WTC11 (cell line): Measurements from ENCODE around the gene NINL. TPM values are rescaled to one million over a fixed set of nuclear protein-coding genes. Genes with fewer than 3 reads are reported as not detected.
"Not testable (repeated sequence)": the region's sequence is repeated elsewhere in the genome, so short reads cannot be mapped to it uniquely, and the experiment has no call there.

Source experiments
- ATAC-seq: fragments of 200-7000 bp; cut with Tn5 transposase; 2 replicates; pipeline ENCODE4 v1.10.0; 2021; ENCODE audit warnings: mild to moderate bottlenecking, moderate library complexity
- CTCF ChIA-PET: fragments of 300-600 bp; sonication (Branson Sonifier 250); formaldehyde crosslinking; loops from one replicate; lab custom pipeline; 2021; ENCODE audit warnings: antibody characterized with exemption; lab: Charles Lee
- POLR2A ChIA-PET: fragments of 350-600 bp; sonication (Branson Sonifier 250); formaldehyde crosslinking; loops from one replicate; lab custom pipeline; 2021; ENCODE audit warnings: antibody characterized with exemption; lab: Charles Lee
- DNase-seq: peaks from one replicate; pipeline ENCODE4 v3.0.0; 2021; ENCODE audit warnings: low spot score
- H3K27ac Mint-ChIP-seq: 2 replicates; pipeline ENCODE4 v1.8.0; 2021; ENCODE audit warnings: mixed read lengths
- H3K27me3 Mint-ChIP-seq: 2 replicates; pipeline ENCODE4 v1.8.0; 2021; ENCODE audit warnings: low read depth, mild to moderate bottlenecking, moderate library complexity, mixed read lengths
- H3K36me3 Mint-ChIP-seq: 2 replicates; pipeline ENCODE4 v1.8.0; 2021; ENCODE audit warnings: mixed read lengths
- H3K4me1 Mint-ChIP-seq: 2 replicates; pipeline ENCODE4 v1.8.0; 2022; ENCODE audit warnings: mixed read lengths
- H3K4me3 Mint-ChIP-seq: 2 replicates; pipeline ENCODE4 v1.8.0; 2021; ENCODE audit warnings: mild to moderate bottlenecking, moderate library complexity, mixed read lengths
- H3K9me3 Mint-ChIP-seq: 2 replicates; pipeline ENCODE4 v1.8.0; 2021; ENCODE audit warnings: mixed read lengths
- ATF1 ChIP-seq: sonication (generic); formaldehyde crosslinking; IDR thresholded peaks from 2 replicates; pipeline ENCODE4 v1.8.1; 2023; ENCODE audit warnings: mild to moderate bottlenecking, moderate library complexity, missing genetic modification reagents
- EMX1 ChIP-seq: fragments of 250-450 bp; sonication (Bioruptor Pico); IDR thresholded peaks from 2 replicates; pipeline ENCODE4 v1.8.0; 2021; ENCODE audit warnings: mild to moderate bottlenecking
- ESRRA ChIP-seq: sonication (generic); formaldehyde crosslinking; IDR thresholded peaks from 2 replicates; pipeline ENCODE4 v1.8.1; 2022; ENCODE audit warnings: mild to moderate bottlenecking, missing genetic modification reagents, borderline replicate concordance
- FOXK1 ChIP-seq: sonication (generic); formaldehyde crosslinking; IDR thresholded peaks from 2 replicates; pipeline ENCODE4 v1.8.0; 2022; ENCODE audit warnings: mild to moderate bottlenecking, moderate library complexity, missing genetic modification reagents
- GTF2I ChIP-seq: fragments of 250-450 bp; sonication (Bioruptor Pico); conservative IDR thresholded peaks from 2 replicates; pipeline ENCODE4 v1.4.0; 2021; ENCODE audit warnings: mild to moderate bottlenecking
- HMGA2 ChIP-seq: fragments of 250-450 bp; sonication (Bioruptor Pico); IDR thresholded peaks from 2 replicates; pipeline ENCODE4 v1.4.0; 2021; ENCODE audit warnings: mild to moderate bottlenecking, moderate library complexity
- IRF2 ChIP-seq: sonication (generic); formaldehyde crosslinking; IDR thresholded peaks from 2 replicates; pipeline ENCODE4 v1.8.0; 2022; ENCODE audit warnings: low read depth, missing genetic modification reagents, borderline replicate concordance
- NFYB ChIP-seq: sonication (generic); formaldehyde crosslinking; conservative IDR thresholded peaks from 2 replicates; pipeline ENCODE4 v1.8.0; 2022; ENCODE audit warnings: low read depth, missing genetic modification reagents
- NR1H2 ChIP-seq: sonication (generic); formaldehyde crosslinking; IDR thresholded peaks from 2 replicates; pipeline ENCODE4 v1.9.0; 2021; ENCODE audit warnings: mild to moderate bottlenecking, moderate library complexity, missing genetic modification reagents
- PRDM15 ChIP-seq: sonication (generic); formaldehyde crosslinking; IDR thresholded peaks from 2 replicates; pipeline ENCODE4 v1.8.0; 2022; ENCODE audit warnings: missing genetic modification reagents
- ZMAT4 ChIP-seq: fragments of 250-450 bp; sonication (Bioruptor Pico); IDR thresholded peaks from 2 replicates; pipeline ENCODE4 v1.9.0; 2021; ENCODE audit warnings: mild to moderate bottlenecking
- ZNF138 ChIP-seq: sonication (generic); formaldehyde crosslinking; conservative IDR thresholded peaks from 2 replicates; pipeline ENCODE4 v1.8.1; 2022; ENCODE audit warnings: mild to moderate bottlenecking, moderate library complexity, missing genetic modification reagents
- total RNA-seq: library from RNA; stranded (reverse); gene quantifications from 3 replicates; pipeline ENCODE4 v1.2.3, GENCODE V29; 2021
- TF ChIP-seq, protein P1 (sequence below): sonication (generic); formaldehyde crosslinking; IDR thresholded peaks from 2 replicates; pipeline ENCODE4 v1.8.1; 2023; ENCODE audit warnings: mild to moderate bottlenecking, missing genetic modification reagents
- TF ChIP-seq, protein P2 (sequence below): sonication (generic); formaldehyde crosslinking; conservative IDR thresholded peaks from 2 replicates; pipeline ENCODE4 v1.8.1; 2022; ENCODE audit warnings: mild to moderate bottlenecking, missing genetic modification reagents
- TF ChIP-seq, protein P3 (sequence below): fragments of 250-450 bp; sonication (Bioruptor Pico); conservative IDR thresholded peaks from 2 replicates; pipeline ENCODE4 v1.9.0; 2021; ENCODE audit warnings: mild to moderate bottlenecking
- TF ChIP-seq, protein P4 (sequence below): sonication (generic); formaldehyde crosslinking; IDR thresholded peaks from 2 replicates; pipeline ENCODE4 v1.8.0; 2022; ENCODE audit warnings: mild to moderate bottlenecking, missing genetic modification reagents

Gene NINL
- total RNA-seq, 1 experiment from 2014 or later: 36.0 TPM

- CTCF ChIA-PET: interaction anchor here (1.0 kb wide), 1 partner anchor 122 kb away, joined by 3 read pairs; no protein-coding TSS in a partner anchor
- H3K36me3 Mint-ChIP-seq: no peaks in the 10 kb centered on the region
- no peaks in the 10 kb centered on the region; the same call in 1 of the 2 replicates for H3K9me3 Mint-ChIP-seq
- no peaks in the 10 kb centered on the region for H3K4me1 Mint-ChIP-seq
- no peaks in the 10 kb centered on the region for H3K27me3 Mint-ChIP-seq
- DNase-seq (no peak), ATAC-seq (no peak)
- no peak overlapping the region for H3K4me3 Mint-ChIP-seq
- POLR2A ChIA-PET: no interaction called here
- TF ChIP-seq, protein P1, sequence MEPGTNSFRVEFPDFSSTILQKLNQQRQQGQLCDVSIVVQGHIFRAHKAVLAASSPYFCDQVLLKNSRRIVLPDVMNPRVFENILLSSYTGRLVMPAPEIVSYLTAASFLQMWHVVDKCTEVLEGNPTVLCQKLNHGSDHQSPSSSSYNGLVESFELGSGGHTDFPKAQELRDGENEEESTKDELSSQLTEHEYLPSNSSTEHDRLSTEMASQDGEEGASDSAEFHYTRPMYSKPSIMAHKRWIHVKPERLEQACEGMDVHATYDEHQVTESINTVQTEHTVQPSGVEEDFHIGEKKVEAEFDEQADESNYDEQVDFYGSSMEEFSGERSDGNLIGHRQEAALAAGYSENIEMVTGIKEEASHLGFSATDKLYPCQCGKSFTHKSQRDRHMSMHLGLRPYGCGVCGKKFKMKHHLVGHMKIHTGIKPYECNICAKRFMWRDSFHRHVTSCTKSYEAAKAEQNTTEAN (CRISPR knock-in tag): no peak
- TF ChIP-seq ZMAT4 (CRISPR knock-in tag): no peak
- TF ChIP-seq FOXK1 (CRISPR knock-in tag): no peak
- no peak for TF ChIP-seq IRF2
- no peak for TF ChIP-seq ZNF138 (CRISPR knock-in tag)
- H3K27ac Mint-ChIP-seq: no peak overlapping the region
These were observed 7.0 kb upstream of the NINL start for GRCh38 chr20:25592135-25592852.

DNA sequence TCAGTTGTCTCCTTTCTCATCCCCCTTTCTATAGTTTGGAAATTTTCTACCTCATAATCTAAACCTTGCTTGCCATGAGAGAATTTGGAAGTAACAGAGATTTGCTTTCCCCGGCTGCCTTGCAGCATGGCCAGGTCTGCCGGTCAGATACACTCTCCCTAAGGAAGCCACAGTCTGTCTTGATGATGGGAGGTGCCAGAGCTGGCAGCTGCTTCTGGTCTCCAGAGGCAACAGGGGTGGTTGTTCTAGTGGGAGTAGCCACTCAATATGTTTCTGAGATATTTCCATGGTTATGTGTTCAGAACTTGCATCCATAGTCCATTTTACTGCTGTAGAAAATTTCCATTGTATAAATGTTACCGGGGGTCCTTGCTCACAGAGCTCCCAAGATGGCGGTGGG, 5.4 kb upstream of the NINL start:
- H3K4me1 Mint-ChIP-seq, H3K9me3 Mint-ChIP-seq, POLR2A ChIA-PET, ATAC-seq, H3K27me3 Mint-ChIP-seq, H3K27ac Mint-ChIP-seq, CTCF ChIA-PET, H3K4me3 Mint-ChIP-seq, H3K36me3 Mint-ChIP-seq, DNase-seq: not testable (repeated sequence)

DNA sequence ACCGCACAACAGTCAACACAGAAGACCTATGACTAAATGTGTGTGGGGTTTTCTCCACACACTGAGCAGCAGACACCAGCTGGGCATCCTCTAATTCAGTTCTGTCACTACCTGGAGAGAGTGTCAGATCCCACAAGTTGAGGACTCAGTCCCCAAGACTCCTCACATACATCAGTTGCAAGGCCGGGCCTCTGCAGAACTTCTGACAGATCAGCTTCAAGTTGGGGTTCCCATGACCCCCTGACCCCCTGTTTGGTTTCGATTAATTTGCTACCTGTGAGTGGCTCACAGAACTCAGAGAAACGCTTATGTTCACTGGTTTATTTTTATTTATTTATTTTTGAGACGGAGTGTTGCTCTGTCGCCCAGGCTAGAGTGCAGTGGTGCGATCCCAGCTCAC, 3.2 kb upstream of the NINL start:
- DNase-seq: no peak
- H3K27ac Mint-ChIP-seq: no peak overlapping the region
- CTCF ChIA-PET: no interaction called here
- no peaks in the 10 kb centered on the region; the same call in 1 of the 2 replicates for H3K9me3 Mint-ChIP-seq
- ATAC-seq: no peak
- no peaks in the 10 kb centered on the region; the same call in none of the 2 replicates for H3K27me3 Mint-ChIP-seq
- H3K4me3 Mint-ChIP-seq: no peak overlapping the region
- TF ChIP-seq HMGA2 (CRISPR knock-in tag): no peak
- no peak for TF ChIP-seq NFYB (CRISPR knock-in tag)
- TF ChIP-seq EMX1 (CRISPR knock-in tag): no peak
- no peak for TF ChIP-seq GTF2I (CRISPR knock-in tag)
- TF ChIP-seq PRDM15 (CRISPR knock-in tag): no peak
- no peak for TF ChIP-seq ESRRA (CRISPR knock-in tag)
- TF ChIP-seq, protein P2, sequence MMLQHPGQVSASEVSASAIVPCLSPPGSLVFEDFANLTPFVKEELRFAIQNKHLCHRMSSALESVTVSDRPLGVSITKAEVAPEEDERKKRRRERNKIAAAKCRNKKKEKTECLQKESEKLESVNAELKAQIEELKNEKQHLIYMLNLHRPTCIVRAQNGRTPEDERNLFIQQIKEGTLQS: no peak
- no peak for TF ChIP-seq NR1H2 (CRISPR knock-in tag)
- TF ChIP-seq, protein P3, sequence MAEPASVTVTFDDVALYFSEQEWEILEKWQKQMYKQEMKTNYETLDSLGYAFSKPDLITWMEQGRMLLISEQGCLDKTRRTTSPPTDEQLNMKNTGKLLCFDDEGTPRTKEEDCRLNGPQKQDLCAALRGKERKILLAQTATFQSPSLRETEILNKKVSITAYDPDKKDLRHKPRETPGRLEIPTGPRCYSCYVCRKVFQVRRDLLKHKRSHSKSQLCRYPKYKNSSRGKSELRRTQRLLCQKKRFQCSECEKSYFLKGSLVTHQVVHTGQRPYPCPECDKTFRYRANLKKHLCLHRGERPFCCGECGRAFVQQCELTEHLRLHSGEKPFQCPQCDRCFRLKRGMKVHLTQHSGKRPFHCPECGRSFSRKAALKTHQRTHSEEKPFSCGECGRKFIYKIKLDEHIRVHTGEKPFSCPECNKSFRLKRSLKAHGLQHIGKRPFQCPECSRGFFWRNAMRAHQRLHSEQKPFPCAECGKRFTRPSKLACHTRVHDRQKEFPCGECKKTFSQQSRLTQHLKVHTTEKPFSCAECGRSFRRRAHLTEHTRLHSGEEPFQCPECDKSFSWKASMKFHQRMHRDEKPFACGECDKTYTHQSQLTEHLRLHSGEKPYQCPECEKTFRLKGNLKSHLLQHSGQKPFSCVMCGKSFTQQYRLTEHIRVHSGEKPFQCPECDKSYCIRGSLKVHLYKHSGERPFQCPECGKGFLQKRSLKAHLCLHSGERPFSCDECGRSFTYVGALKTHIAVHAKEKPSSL: no peak
- no peak for TF ChIP-seq ATF1
- TF ChIP-seq, protein P4, sequence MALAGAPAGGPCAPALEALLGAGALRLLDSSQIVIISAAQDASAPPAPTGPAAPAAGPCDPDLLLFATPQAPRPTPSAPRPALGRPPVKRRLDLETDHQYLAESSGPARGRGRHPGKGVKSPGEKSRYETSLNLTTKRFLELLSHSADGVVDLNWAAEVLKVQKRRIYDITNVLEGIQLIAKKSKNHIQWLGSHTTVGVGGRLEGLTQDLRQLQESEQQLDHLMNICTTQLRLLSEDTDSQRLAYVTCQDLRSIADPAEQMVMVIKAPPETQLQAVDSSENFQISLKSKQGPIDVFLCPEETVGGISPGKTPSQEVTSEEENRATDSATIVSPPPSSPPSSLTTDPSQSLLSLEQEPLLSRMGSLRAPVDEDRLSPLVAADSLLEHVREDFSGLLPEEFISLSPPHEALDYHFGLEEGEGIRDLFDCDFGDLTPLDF (CRISPR knock-in tag): no peak
- H3K36me3 Mint-ChIP-seq: peaks cover 3% of the 10 kb centered on the region
- peaks cover 8% of the 10 kb centered on the region for H3K4me1 Mint-ChIP-seq
- POLR2A ChIA-PET: no interaction called here
